Lower leg skin (tissue), 4 donors: ENCODE data around the gene IL3RA. TPM values are rescaled to one million over a fixed set of nuclear protein-coding genes. Genes with fewer than 3 reads are reported as not detected.
"Not testable (repeated sequence)": the region's sequence is repeated elsewhere in the genome, so short reads cannot be mapped to it uniquely, and the experiment has no call there.

Experiments used
- DNase-seq, 2 donors: peaks; one replicate each; pipeline ENCODE4 v3.0.0-alpha.2; 2019; ENCODE audit warnings: low spot score in 2 of 2
- H3K4me3 ChIP-seq: fragments of 200-600 bp; sonication (generic); 2 replicates; pipeline ENCODE4 v1.5.1; 2017; ENCODE audit warnings: mild to moderate bottlenecking, low read depth; ENCODE audit not compliant: poor library complexity, severe bottlenecking
- CTCF ChIP-seq, 3 donors: fragments of 450-650 bp; IDR thresholded peaks; one replicate each; pipeline ENCODE4 v1.5.1; 2016; ENCODE audit warnings: antibody characterized with exemption in 3 of 3, mild to moderate bottlenecking in 3 of 3, moderate library complexity in 2 of 3
- POLR2A ChIP-seq, 2 donors: fragments of 450-650 bp; IDR thresholded peaks; one replicate each; pipeline ENCODE4 v1.6.1; 2016 to 2017; ENCODE audit warnings: antibody characterized with exemption in 2 of 2, mild to moderate bottlenecking in 1 of 2, moderate library complexity in 1 of 2
- WGBS, 2 donors: methylation state at CpG; one replicate each; pipeline ENCODE4 v1.1.5; 2018; 5-methylcytosine and 5-hydroxymethylcytosine counted together
- intact Hi-C: fragments of 100-400 bp; cut with DNase I; formaldehyde crosslinking; loops from one replicate; pipeline ENCODE4 v1.15.0; 2023; ENCODE audit warnings: low total_unique reads
- microRNA counts, 2 donors: library from miRNA; unstranded; fragments of <30 nt; microRNA quantifications; one replicate each; lab custom pipeline; 2016
- microRNA-seq, 2 donors: library from miRNA; unstranded; fragments of <30 nt; microRNA quantifications; one replicate each; pipeline ENCODE4, GENCODE V29; 2016; ENCODE audit warnings: borderline replicate concordance in 2 of 2, borderline number of aligned reads in 1 of 2
- total RNA-seq, 4 donors: library from RNA; depleted of rRNA; stranded (reverse); fragments of >200 nt; gene quantifications; one replicate each; pipeline ENCODE4 v1.1.0, GENCODE V29; 2016

IL3RA gene
- total RNA-seq, 4 donors from 2014 or later: 1.7 to 6.2 (median 4.5) TPM

GRCh38 chrX:1424147-1424851 is 87.7 kb downstream of the IL3RA start:
- TF ChIP-seq CTCF (IDR thresholded peaks at IDR 0.05): no peak
- TF ChIP-seq POLR2A (IDR thresholded peaks at IDR 0.05): no peak
- no peak overlapping the region for H3K4me3 ChIP-seq
- intact Hi-C loops: no loop called here
- DNase-seq: no peak
- WGBS, 2 donors: 73 to 76% methylated on average over 9 of the region's 9 CpGs

GRCh38 chrX:1425381-1425780 is 88.8 kb downstream of the IL3RA start:
- 78% methylated on average over 10 of the region's 10 CpGs for whole genome bisulfite sequencing, 2 donors
- DNase-seq: no peak
- H3K4me3 ChIP-seq: no peak overlapping the region
- intact Hi-C loops: no loop called here
- TF ChIP-seq CTCF (IDR thresholded peaks at IDR 0.05) (no peak), POLR2A (IDR thresholded peaks at IDR 0.05) (no peak)

GRCh38 chrX:1426321-1426720 is 89.7 kb downstream of the IL3RA start:
- H3K4me3 ChIP-seq, intact Hi-C loops, DNase-seq: not testable (repeated sequence)
- 89% methylated on average over 16 of the region's 16 CpGs for WGBS, 2 donors

GRCh38 chrX:1427756-1428155 is 91.2 kb downstream of the IL3RA start:
- no peak overlapping the region for H3K4me3 ChIP-seq
- intact Hi-C loops: no loop called here
- DNase-seq: no peak
- WGBS, 2 donors: 94 to 95% methylated on average over 32 of the region's 32 CpGs
- TF ChIP-seq POLR2A (IDR thresholded peaks at IDR 0.05) (no peak), CTCF (IDR thresholded peaks at IDR 0.05) (no peak)

DNA sequence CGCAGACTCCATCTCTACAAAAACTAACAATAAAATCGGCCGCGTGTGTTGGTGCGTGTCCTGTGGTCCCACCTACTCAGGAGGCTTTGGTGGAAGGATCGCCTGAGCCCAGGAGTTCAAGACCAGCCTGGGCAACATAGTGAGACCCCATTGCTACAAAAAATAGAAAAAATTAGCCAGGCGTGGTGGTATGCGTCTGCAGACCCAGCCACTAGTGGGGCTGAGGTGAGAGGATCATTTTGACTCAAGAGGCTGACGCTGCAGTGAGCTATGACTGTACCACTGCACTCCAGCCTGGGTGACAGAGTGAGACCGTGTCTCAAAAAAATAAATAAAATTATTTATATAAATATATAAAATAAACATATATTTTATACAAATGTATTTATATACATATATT is 93.9 kb downstream of the IL3RA start:
- 93 to 96% methylated on average over 10 of the region's 10 CpGs for WGBS, 2 donors
- H3K4me3 ChIP-seq: no peak overlapping the region
- no peak for DNase-seq
- intact Hi-C loops: no loop called here
- no peak for TF ChIP-seq CTCF (IDR thresholded peaks at IDR 0.05)
- TF ChIP-seq POLR2A (IDR thresholded peaks at IDR 0.05): no peak

MicroRNA genes within 50 kb of the gene (microRNA counts, 767-probe panel; counts per million panel counts)
- microRNA hsa-miR-3690 (lab: Ali Mortazavi, UCI): 0 to 358 counts per million in 2 donors

Small RNA genes within 50 kb of the gene (microRNA-seq; reads per million reads assigned to microRNA genes)
- gene MIR3690: 0 reads per million in 2 donors

Other genes with a start within 250 kb of the IL3RA start
- 1 to 10 TPM in 1 of 4 donors, not detected in 3; 1.1 TPM for gene CRLF2, start 124.1 kb upstream of the IL3RA start, total RNA-seq
- gene CSF2RA, start 68.0 kb upstream of the IL3RA start, total RNA-seq: 1 to 10 TPM; 2.4 to 7.5 (median 4.6) TPM
- gene SLC25A6, start 55.3 kb downstream of the IL3RA start, total RNA-seq: 100 to 1,000 TPM; 187 to 282 (median 260) TPM
- gene ASMTL, start 116.1 kb downstream of the IL3RA start, total RNA-seq: 10 to 100 TPM; 24.8 to 35.9 (median 30.1) TPM
- gene P2RY8, start 200.4 kb downstream of the IL3RA start, total RNA-seq: under 1 TPM; 0.08 to 0.81 (median 0.48) TPM